Osteoblast (primary cell): ENCODE data around the gene RARB. TPM values are rescaled to one million over a fixed set of nuclear protein-coding genes. Genes with fewer than 3 reads are reported as not detected.

Experiments used
- DNase-seq: peaks from one replicate; pipeline ENCODE4 v3.0.0; 2011; ENCODE audit warnings: low spot score, mixed read lengths; ENCODE audit not compliant: insufficient read length; ENCODE audit errors: missing footprints
- H2AFZ ChIP-seq: 2 replicates; pipeline ENCODE4 v1.6.0; 2011; ENCODE audit warnings: mild to moderate bottlenecking, low read length
- H3K27ac ChIP-seq: 2 replicates; pipeline ENCODE4 v1.5.1; 2011; ENCODE audit warnings: mild to moderate bottlenecking, low read depth, low read length, moderate library complexity
- H3K27me3 ChIP-seq: 2 replicates; pipeline ENCODE4 v1.6.0; 2012; ENCODE audit warnings: mild to moderate bottlenecking, control low read depth, inconsistent platforms, low read length, moderate library complexity; ENCODE audit not compliant: insufficient read depth
- H3K36me3 ChIP-seq: 2 replicates; pipeline ENCODE4 v1.5.1; 2011; ENCODE audit warnings: mild to moderate bottlenecking, low read length, control low read depth, moderate library complexity; ENCODE audit not compliant: insufficient read depth
- H3K4me1 ChIP-seq: 2 replicates; pipeline ENCODE4 v1.5.1; 2011; ENCODE audit warnings: mild to moderate bottlenecking, low read length, control low read depth, moderate library complexity; ENCODE audit not compliant: insufficient read depth
- H3K4me2 ChIP-seq: 2 replicates; pipeline ENCODE4 v1.6.0; 2011; ENCODE audit warnings: mild to moderate bottlenecking, low read length; ENCODE audit not compliant: insufficient read depth
- H3K4me3 ChIP-seq: fragments of 200-600 bp; sonication (generic); 3 replicates; pipeline ENCODE4 v1.5.1; 2012; ENCODE audit warnings: mild to moderate bottlenecking, low read length, inconsistent platforms; ENCODE audit not compliant: insufficient read depth
- H3K79me2 ChIP-seq: 2 replicates; pipeline ENCODE4 v1.6.0; 2012; ENCODE audit warnings: mild to moderate bottlenecking, low read length, control low read depth, inconsistent platforms; ENCODE audit not compliant: insufficient read depth
- H3K9me3 ChIP-seq: 2 replicates; pipeline ENCODE4 v1.5.1; 2011; ENCODE audit warnings: low read depth, low read length, control low read depth
- H4K20me1 ChIP-seq: 2 replicates; pipeline ENCODE4 v1.6.0; 2012; ENCODE audit warnings: mild to moderate bottlenecking, low read length, control low read depth; ENCODE audit not compliant: insufficient read depth
- total RNA-seq: library from RNA; depleted of rRNA; stranded (reverse); fragments of >200 nt; gene quantifications from 2 replicates; pipeline ENCODE4 v1.2.3, GENCODE V29; 2012
- TF ChIP-seq, protein P1 (sequence below): IDR thresholded peaks from 2 replicates; pipeline ENCODE4 v1.5.1; 2011; ENCODE audit warnings: mild to moderate bottlenecking, low read depth, low read length, moderate library complexity; ENCODE audit errors: extremely low read depth

RARB gene
- total RNA-seq, 1 donor: 7.6 TPM

DNA sequence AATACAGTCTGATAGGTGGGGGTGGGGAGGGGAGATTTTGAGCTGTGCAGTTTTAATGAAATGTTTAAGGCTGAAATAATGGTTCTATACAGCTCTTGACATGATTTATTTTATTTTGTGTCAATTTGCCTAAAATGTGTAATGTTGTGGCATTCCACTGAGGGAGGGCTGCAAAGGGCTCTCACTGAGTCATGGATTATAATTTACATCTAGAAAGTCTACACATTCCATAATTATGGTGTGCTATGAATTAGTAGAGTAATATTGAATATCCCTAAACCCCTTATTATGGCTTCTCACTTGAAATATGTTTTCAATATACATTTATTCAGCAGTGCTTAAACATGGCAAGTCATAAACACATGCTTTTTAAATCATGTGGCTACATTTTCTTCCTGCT, 103.9 kb downstream of the RARB start:
- H3K79me2 ChIP-seq: no peaks in the 10 kb centered on the region
- DNase-seq: no peak
- peaks cover 4% of the 10 kb centered on the region for H3K4me1 ChIP-seq
- H3K4me2 ChIP-seq: no peak overlapping the region
- H3K9me3 ChIP-seq: peaks cover 4% of the 10 kb centered on the region
- TF ChIP-seq, protein P1, sequence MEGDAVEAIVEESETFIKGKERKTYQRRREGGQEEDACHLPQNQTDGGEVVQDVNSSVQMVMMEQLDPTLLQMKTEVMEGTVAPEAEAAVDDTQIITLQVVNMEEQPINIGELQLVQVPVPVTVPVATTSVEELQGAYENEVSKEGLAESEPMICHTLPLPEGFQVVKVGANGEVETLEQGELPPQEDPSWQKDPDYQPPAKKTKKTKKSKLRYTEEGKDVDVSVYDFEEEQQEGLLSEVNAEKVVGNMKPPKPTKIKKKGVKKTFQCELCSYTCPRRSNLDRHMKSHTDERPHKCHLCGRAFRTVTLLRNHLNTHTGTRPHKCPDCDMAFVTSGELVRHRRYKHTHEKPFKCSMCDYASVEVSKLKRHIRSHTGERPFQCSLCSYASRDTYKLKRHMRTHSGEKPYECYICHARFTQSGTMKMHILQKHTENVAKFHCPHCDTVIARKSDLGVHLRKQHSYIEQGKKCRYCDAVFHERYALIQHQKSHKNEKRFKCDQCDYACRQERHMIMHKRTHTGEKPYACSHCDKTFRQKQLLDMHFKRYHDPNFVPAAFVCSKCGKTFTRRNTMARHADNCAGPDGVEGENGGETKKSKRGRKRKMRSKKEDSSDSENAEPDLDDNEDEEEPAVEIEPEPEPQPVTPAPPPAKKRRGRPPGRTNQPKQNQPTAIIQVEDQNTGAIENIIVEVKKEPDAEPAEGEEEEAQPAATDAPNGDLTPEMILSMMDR: no peak
- peaks cover 4% of the 10 kb centered on the region for H3K36me3 ChIP-seq
- no peak overlapping the region for H3K27ac ChIP-seq
- H2AFZ ChIP-seq: no peak overlapping the region
- H3K27me3 ChIP-seq: no peaks in the 10 kb centered on the region
- no peaks in the 10 kb centered on the region for H4K20me1 ChIP-seq
- H3K4me3 ChIP-seq: no peak overlapping the region

DNA sequence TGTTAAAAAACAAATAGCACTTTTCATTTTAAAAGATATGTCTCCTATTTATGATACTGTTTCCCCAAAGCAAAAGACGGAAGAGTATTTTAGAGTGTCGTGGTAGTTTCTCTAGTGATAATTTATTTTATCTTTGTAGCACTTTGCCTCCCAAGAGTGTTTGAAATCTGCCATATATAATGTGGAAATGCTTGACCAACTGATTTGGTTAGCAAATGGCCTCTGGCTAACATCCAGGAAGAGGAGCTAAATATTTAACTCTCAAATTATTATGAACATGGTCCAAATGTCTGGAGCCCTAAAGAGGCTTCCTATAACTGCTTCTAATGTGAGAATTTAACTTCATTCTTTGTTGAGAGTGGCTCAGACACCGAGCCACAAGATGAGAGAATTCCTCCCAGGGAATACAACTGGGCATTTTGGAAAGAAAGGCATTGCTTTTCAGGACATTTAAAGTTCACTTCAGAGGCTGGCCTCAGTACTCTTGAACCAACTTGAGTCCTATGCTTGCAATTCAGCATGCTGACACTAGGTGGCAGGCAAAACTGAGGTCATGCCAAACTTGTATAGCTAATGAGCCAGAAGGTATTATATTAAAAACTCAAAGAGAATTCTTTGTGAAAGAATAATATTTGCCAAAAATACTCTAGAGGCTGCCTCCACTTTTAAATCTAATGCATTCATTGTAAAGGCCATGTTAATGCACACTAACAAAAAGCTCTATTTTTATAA, 104.5 kb downstream of the RARB start:
- H2AFZ ChIP-seq: no peak overlapping the region
- H3K4me2 ChIP-seq: no peak overlapping the region
- H3K27me3 ChIP-seq: no peaks in the 10 kb centered on the region
- no peak overlapping the region for H3K27ac ChIP-seq
- H3K36me3 ChIP-seq: peaks cover 4% of the 10 kb centered on the region
- H3K9me3 ChIP-seq: peaks cover 4% of the 10 kb centered on the region
- H4K20me1 ChIP-seq: no peaks in the 10 kb centered on the region
- H3K4me3 ChIP-seq: no peak overlapping the region
- H3K79me2 ChIP-seq: no peaks in the 10 kb centered on the region
- TF ChIP-seq, protein P1: peak; percentile 49
- peaks cover 4% of the 10 kb centered on the region for H3K4me1 ChIP-seq
- DNase-seq: no peak

DNA sequence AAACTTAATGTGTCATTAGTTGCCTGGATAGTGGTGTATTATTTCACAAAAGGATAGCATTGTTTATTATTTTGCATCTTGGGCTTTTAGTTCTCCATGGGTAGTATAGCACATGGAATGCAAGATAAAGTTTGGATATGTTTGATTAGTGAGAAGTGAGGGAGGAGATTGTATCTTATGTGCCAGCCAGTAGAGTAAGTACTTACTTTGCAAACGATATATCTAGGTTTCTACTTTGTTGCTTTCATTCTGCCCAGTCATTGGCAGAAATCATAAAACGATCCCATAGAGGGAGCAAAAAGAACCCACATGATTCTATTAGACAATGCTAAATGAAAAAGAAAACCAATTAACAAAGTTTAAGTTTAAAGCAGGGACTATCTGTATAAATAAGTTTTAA, 105.3 kb downstream of the RARB start:
- Histone ChIP-seq H3K9me3 (peaks cover 4% of the 10 kb centered on the region), H3K4me2 (no peak overlapping the region), H3K27ac (no peak overlapping the region), H3K27me3 (no peaks in the 10 kb centered on the region), H4K20me1 (no peaks in the 10 kb centered on the region), H3K36me3 (peaks cover 4% of the 10 kb centered on the region), H3K79me2 (no peaks in the 10 kb centered on the region), H3K4me1 (no peaks in the 10 kb centered on the region), H3K4me3 (no peak overlapping the region), H2AFZ (no peak overlapping the region)
- DNase-seq: no peak
- TF ChIP-seq, protein P1: no peak

DNA sequence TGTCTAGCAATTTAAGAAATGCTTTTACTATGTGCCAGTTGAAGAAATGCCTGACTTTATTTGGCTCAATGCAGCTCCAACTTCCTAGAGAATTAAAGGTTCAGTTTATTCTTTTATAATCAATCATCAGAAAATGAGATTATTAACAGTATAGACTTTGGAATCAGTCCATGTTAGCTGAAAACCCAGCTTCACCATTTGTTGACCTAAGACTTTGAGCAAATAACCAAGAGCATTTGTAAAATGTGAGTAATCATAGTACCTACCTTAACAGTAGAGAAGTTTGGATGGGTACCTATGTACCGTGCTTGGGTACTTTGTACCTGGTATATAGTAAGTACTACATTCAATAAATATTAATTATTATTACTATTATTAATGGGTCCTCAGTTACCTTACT, 105.9 kb downstream of the RARB start:
- TF ChIP-seq, protein P1: no peak
- Histone ChIP-seq H3K27ac (no peak overlapping the region), H3K27me3 (no peaks in the 10 kb centered on the region), H2AFZ (no peak overlapping the region), H3K4me1 (no peaks in the 10 kb centered on the region), H3K36me3 (peaks cover 4% of the 10 kb centered on the region), H4K20me1 (no peaks in the 10 kb centered on the region), H3K4me3 (no peak overlapping the region), H3K4me2 (no peak overlapping the region), H3K9me3 (peaks cover 4% of the 10 kb centered on the region), H3K79me2 (no peaks in the 10 kb centered on the region)
- no peak for DNase-seq
